Stimulated activated CD4-positive, alpha-beta T cell treated with anti-CD3 and anti-CD28 coated beads, TNF-alpha, amount 100 ng/mL, for 1 hour (primary cell): ENCODE data around the gene KCNK15.
"Not testable (repeated sequence)": the region's sequence is repeated elsewhere in the genome, so short reads cannot be mapped to it uniquely, and the experiment has no call there.

Experiments used
- DNase-seq, 3 donors: peaks; one replicate each; pipeline ENCODE4 v3.0.0-alpha.2; 2020; ENCODE audit warnings: low read depth in 3 of 3, low spot score in 1 of 3

Gene KCNK15

DNA sequence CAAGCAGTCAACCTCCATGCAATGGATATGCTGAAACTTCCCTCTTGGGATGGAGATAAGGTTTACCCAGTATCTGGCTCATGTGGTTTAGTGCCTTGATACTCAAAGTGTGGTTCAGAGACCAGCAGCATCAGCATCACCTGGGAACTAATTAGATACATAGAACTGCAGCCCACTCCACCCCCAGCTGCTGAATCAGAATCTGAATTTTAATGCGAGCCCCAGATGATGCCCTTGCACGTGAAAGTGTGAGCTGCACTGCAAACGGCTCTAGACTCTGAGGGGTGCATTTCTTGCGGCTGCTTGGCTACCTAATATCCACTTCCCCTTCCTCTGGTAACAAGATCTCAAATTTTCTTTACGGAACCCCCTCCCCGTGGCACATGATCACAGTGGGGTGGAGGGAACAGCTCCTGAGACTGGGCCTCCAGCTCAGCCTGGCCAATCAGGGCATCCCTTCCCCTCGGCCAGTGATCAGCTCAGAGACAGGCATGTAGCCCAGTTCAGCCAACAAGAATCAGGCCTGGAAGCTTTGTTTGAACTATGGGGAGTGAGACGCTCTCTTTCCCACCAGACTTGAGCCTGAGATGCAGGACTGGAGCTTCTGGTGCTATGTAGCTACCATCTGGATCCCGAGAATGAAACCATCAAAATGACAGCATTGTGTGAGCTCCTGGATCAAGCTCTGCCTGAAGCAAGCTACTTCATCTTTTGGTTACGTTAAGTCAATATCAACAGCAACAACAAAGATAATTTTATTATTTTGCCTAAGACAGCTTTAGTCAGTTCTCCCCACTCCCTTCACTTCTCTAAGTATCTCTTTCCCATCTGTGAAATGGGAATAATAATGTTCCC is 12.8 kb downstream of the KCNK15 start:
- no peak for DNase-seq

DNA sequence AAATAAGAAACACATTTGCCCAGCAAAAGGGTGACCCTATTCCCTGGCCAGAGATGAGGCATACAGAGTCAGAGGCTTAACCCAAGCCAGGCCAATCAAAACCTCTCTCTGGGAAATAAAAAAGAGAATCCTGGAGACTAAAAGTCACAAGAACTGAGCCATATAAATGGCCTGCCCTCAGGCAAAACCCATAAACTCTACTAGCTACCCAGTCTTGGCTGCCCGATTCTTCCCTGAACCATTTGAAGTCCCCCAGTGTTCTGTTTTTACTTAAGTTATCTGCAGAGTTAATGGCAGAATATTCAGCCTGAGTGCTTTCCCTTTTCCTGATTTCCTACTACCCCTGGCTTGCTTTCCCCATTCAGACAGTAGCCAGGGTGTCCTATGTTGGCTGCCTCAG is 13.9 kb downstream of the KCNK15 start:
- no peak for DNase-seq

DNA sequence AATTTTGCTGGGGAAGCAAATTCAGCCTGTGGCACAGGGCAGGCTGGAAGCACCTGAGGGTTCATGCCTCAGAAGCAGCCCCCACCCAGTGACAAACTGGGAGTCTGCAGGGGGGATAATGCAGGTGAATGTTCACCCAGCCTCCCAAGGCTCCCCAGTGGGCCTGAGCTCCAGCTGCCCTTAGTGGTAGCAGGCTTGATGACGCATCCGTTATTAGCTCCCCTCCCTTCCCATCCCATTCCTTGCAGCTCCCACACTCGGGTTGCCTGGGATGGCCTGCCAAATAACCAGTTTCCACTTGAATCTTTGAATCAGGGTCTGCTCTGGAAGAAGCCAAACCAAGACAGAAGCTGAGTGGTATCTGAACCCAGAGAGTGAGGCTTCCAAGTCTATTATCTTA is 15.8 kb downstream of the KCNK15 start:
- DNase-seq: no peak

DNA sequence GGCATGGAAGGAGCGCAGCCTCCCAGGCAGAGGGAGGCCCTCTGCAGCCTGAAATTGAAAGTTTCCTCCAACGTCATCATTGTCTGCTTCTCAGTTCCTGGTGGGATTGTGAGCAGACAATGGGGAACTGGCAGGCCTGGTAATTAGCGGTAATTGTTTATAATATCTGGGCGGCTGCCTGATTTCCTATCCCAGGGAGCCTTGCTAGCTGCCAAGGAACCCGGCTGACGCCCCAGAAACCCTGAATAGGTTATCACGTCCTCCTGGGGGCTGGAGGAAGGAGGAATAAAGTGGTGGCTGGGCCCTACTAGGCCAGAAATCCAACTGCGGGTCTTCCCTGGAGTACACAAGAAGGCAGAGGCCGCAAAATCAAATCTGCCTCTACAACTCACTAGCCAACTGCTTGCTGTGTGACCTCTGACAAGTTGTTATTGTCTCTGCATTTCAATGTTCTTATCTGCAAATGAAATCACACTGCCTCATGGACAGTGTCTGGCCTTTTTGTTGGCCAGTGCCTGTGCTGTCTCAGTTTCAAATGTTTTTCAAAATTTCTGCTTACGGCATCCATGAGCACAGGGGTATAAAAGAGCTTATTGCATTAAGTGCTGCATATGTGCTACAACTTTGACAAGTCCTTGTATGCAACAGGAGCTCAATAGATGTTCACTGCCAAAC is 16.9 kb downstream of the KCNK15 start:
- DNase-seq: no peak

DNA sequence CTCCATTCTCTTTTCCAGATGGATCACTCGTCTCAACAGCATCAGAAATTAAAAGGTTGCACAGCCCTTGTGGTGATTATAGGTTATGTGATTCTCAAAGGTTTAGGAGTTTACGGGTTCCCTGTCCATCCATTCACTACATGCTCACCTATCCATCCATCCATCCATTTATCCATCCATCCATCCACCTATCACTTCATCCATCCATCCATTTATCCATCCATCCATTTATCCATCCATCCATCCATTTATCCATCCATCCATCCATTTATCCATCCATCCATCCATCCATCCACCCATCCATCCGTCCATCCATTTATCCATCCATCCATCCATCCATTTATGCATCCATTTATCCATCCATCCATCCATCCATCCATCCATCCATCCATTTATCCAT is 18.1 kb downstream of the KCNK15 start:
- DNase-seq: not testable (repeated sequence)

DNA sequence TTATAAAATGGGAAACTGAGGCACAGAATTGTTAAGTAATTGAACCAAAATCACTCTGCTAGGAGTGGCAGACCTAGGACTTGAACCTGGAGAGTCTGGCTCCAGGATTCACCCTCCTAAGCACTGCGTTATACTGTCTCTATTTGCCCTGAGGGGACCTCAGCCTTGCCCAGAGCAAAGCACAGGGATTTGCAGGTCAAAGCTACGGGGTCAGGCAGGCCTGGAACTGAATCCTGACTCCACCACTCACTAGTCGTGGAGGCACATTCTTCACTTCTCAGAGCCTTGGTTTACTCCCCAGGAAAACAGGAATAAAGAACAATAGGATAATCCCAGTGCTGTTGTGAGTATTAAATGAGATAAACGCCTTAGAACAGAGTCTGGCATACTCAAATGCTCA is 19.4 kb downstream of the KCNK15 start:
- DNase-seq: no peak

DNA sequence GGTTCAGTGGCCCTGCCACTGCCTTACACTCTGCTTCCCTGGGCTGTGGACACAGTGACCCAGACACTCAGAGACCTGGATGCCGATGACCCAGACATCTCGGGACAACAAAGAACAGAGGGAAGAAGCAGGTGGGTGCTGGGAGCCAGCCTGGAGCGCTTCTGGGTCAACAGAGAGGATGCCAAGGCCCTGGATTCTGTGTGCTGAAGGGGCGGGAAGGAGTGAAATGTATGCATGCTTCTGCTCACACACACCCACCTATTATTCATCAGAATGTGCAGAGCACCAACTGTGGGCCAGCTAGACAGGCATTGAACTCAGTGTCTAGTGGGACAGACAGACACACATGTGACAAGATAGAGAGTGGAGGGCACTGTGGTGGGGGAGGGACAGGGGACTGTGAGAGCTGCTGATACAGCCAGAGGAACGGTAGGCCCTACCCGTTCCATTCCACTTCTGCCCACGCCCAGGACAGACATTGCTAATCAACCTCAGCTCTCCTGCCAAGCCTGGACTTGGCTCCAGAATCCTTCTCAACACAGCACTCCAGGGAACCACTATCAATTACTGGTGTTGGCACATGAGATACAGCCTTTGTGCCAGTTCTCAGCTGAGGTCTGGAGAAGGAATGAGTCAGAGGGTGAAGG is 20.2 kb downstream of the KCNK15 start:
- no peak for DNase-seq

DNA sequence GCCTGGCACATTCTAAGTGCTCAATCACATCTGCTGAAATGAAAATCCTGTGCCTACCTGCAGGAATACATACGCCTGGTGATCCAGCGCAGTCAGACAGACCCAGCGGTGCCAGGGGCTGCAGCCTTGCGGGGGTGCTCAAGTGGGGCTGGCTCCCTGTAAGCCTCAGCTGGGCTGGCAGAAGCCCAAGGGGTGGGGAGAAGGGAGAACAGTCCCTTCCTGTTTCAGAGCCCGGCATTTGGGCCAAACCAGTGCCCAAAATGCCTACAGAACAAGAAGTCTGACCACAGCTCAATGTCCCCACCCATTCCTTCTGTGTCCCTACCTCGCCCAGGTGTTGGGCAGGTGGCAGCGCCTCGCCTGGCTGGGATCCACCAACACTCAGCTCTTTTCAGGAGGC is 22.6 kb downstream of the KCNK15 start:
- DNase-seq: no peak

DNA sequence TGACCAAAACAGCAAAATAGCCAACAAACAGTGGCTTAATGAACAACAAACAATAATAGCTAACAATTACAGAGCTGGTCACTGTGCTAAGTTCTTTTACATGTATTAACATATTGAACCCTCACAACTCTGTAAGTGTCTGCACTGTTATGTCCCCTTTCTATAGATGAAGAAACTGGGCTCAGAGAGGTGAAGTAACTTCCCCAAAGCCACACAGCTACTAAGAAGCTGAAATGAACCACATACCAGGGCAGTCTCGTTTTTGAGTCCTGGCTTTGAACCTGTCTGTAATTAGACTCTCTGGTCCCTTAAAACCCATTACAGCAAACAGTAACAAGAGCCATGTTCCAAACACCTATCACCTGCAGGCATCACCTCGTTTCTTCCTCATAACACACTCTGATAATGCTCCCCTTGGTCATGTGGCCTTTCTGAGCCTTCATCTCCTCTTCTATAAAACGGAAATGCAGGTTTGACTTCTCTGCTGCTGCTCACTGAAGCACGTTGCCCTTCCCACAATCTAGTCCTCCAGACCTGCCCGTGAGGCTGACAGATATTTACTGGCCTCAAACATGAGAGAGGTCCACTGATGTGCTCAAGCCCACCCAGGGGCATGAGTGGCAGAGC is 23.3 kb downstream of the KCNK15 start:
- DNase-seq: no peak

DNA sequence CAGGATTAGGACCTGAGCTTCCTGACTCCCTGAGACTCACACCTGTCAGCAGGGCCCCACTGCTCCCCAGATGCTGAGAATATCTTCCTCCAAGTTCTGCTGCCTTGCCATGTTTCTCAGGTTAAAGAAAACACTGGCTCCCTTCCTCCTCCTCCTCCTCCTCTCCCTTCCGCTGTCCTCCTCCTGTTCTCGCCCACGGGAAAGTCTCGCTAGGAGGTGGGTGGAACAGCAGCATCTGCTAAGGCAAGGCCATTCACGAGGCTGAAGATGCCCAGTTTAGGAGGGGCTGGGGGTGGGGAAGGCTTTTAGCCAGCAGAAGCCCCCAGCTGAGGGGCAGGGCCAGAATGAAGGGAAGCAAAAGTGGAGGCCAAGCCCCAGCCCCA is 23.8 kb downstream of the KCNK15 start:
- no peak for DNase-seq

DNA sequence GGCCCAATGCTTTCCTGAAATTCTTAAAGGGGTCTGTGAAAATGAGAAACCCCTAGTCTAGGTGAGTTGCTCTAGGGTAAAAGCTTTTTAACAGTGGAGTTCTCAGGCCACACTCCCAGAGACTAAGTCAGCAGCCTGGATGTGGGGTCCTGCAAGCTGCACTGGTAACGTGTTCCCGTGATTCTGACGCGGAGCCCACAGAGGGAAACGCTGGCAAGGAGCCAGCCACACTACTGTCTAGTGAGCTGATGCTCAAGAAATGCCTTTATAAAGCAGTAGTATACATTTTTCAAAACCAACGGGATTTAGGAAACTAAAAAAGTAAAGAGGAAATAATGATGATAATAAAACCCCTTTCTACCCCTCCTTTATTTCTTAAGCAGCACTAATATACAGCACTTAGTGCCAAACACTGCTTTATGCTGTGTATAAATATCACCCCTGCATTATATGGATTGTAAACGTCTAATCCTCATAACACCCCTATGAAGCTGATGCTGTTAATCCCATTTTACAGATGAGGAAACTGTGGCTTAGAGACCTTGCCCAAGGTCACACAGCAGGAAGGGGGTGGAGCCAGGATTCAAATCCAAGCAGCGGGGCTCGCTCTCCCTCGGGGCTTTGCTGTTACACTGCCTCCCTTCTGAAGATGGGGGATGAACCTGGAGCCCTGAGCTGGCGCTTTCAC is 25.0 kb downstream of the KCNK15 start:
- DNase-seq: no peak

DNA sequence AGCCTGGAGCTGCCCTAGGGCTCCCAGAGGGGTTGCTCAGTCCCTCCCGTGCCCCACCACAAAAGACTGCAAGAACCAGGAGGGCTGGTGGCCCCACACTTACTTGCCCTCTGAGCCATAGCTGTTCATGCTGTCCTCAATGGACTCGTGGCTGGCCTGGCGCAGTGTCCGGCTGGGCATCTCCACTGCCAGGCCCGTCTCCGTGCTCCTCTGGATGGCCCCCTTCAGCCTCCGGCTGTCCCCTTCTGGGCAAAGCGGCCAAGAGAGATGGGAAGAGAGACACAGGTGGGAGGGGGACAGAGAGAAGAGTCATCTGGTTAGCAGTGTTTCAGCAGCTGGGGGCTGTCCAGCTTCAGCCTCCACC is 25.5 kb downstream of the KCNK15 start:
- DNase-seq: no peak

DNA sequence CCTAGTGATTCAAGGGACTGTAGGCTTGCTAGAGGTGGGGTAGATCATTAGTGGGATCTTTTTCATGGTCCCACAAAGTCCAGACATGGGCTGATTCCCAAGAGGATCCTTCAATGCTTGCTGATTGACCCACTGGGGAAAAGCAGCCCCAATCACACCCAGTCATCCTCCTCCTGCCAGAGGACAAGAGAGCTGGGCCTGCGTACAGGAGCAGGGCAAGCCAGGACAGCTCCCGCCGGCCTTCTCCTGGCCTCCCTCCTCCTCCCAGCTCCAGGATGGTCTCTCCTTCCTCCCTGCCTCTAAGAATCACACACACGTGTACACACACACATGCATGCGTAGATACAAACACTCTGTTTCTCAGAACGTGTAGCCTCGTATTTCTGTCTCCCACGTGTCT is 27.0 kb downstream of the KCNK15 start:
- DNase-seq: no peak

DNA sequence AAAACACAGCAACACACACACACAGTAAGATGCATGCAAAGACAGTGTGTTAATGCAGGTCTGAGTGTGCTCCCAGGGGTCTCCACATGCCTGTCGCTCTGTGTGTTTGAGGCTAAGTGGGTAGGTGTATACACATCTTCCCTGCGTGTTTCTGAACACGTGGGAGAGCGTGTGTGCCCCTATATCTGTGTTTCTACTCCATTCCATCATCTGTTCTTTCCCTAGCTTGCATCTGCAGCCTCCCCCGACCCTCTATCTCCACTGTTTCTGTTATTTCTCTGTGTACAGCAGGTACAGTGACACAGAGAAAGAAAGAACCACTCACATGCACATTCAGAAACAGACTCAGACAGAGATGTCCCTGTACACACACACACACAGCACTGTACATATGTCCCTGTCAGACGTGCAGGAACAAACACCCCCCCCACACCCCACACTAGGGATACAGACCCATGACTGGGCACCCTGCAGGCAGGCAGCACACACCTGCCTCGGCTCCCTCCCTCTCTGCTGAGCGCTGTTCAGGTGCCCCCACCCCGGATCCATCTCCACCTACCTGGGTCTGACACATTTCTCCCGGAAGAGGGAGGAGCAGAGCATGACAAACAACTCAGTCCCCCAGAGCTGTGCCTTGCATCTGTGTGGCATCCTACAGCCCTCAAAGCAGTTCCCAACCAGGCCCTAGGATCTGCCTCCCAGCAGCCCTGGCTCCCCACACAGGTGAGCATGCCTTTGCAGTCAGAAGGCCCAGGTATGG is 27.6 kb downstream of the KCNK15 start:
- no peak for DNase-seq

DNA sequence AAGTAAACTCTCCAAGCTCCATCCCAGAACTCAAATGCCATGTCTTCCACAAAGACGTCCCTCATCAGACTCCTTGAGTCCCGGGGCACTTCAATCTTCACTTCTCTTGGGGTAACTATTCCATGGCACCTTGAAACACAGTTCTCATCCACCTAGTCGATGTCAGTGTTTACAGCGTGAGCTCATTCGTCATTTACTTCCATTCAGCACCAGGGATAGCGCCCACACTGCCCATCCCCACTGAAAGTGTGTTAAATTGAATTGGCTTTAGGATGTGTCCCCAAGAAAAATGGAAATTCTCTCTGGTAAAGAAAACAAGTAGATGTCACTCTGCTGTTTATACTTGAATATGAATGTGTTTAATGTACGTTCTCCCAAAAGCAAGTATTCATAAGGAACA is 31.3 kb downstream of the KCNK15 start:
- no peak for DNase-seq

DNA sequence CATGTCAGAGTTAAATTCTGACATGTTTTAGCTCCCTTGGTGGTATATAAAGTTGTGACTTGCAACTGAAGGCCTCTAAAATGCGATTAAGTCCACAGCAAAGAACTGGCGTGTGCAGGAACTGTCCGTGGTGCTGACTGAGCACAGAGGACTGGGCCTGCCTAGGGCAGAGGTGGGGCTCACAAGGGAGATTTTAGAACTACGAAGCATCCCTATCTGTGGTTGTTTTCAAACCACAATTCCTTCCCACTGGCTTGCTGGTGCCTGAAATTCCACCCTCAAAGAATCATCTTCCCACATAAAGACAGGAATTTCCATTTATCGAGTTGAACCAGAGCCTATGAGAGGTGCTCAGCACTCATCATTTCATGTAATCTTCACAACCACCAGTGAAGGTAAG is 34.6 kb downstream of the KCNK15 start:
- DNase-seq: peak in 1 of 3 donors; percentile 17

DNA sequence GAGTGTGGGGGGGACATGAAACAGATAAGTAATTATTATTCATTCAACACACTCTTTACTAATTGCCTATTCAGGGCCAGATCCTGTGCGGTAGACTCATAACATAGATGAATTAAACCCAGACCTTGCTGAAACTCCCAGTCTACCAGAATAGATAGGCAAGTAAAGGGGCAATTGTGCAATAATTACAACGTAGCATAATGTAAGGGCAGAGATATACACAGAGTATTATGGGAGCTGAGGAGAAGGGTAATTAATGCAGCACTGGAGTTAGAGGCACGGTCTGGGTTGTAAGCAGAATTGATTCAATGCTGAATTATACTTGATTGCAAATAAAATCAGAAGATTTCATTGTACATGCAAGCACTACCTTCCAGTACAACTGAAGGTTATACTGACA is 35.5 kb downstream of the KCNK15 start:
- DNase-seq: no peak

DNA sequence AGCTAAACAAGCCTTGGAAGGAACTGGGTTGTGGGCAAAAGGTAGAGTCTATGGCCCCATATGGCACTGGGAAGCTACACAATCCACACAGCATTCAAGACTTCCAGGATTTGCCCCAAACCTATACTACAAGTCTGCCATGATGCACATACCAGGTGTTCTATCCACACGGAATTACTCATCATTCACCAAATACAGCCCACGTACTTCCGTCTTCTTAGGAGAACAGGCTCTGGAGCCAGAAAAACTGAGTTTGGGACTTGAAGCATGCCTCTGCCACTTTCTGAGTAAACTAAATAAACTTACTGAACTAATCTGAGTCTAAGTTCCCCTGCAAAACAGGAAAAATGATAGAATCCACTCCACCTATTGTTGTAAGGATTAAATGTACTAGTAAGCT is 36.1 kb downstream of the KCNK15 start:
- no peak for DNase-seq

DNA sequence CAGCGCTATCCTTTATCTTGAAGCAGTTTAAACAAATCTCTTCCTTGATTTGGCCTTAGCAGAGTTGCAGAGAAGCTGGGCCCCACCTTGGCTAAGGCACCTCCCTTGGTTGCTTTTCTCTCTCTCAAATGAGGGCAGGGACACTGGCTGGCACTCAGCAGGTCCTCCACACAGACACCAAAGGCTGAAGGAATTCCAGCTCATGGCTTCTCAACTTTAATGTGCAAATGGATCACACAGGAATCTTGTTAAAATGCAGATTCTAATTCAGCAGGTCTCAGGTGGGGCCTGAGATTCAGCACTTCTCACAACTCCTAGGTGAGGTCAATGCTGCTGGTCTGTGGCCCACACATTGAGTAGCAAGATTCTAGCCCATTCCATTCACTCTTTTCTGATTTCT is 39.0 kb downstream of the KCNK15 start:
- no peak for DNase-seq

DNA sequence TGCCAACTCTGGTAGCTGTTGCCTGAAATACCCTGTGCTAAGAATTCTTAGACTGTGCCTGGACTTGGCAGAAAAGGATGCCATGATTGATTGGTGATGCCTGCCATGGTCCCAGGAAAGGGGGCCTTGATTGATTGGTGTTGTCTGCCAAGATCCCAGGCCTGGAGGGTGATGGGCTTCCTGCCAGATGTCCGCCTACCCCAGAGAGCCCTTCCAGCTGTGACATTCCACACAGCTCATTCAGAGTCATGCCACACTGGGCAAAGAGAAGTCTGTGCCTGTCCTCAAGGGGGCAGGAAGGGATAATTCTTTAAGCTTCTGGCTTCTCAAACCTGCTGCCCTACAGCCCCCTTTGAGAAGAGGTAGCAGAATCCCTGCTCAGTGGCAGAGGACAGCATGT is 40.1 kb downstream of the KCNK15 start:
- no peak for DNase-seq

DNA sequence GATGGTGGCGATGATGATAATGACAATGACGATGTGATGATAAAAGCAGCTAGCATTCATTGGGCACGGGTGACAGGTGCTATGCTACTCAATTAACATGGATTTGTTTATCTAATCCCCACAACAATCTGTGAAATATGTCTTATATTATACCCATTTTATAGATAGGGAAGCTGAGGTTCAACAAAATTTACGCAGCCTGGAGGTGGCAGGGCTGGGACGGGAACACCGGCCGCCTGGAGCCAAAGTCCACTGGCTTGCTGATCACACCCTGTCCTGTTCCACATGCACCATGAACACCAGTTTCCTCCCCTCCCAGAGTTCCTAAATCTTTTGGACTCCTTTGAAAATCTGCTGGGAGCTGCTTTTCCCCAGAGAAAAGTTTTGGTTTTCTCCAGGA is 41.6 kb downstream of the KCNK15 start:
- DNase-seq: no peak
